Peyer's patch (tissue), 4 donors: ENCODE results near the gene FGD5.

Experiments used
- POLR2A ChIP-seq, 2 donors: fragments of 450-650 bp; IDR thresholded peaks; one replicate each; pipeline ENCODE4 v1.5.1; 2017; ENCODE audit warnings: antibody characterized with exemption in 2 of 2, mild to moderate bottlenecking in 2 of 2, moderate library complexity in 2 of 2
- TF ChIP-seq, protein P1 (sequence below), 6 experiments: fragments of 450-650 bp in 4 of 6; fragments of 200-600 bp in 2 of 6; sonication (generic) in 1 of 6; IDR thresholded peaks; one replicate each; pipeline ENCODE4 v1.5.1; 2017 to 2019; ENCODE audit warnings: antibody characterized with exemption in 6 of 6, mild to moderate bottlenecking in 3 of 6, moderate library complexity in 1 of 6

DNA sequence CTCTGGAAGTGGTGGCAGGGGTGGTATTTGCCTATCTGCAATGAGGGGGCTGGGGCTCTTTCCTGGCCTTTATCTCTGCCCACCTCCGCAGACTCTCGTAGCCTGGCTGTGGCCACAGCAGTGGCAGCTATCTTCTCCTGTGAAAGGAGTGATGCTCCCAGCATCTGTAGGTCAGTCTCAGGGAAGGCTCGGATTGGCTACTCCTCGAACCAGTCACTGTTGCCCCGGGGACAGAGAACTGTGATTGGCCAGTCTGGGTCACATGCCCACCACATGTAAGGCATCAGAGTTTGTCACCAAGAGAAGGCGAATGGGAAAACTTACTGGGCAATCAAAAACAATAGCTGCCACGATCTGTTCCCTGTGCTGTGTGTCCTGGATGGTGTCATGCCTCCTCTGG is 30.1 kb upstream of the FGD5 start:
- TF ChIP-seq, protein P1, sequence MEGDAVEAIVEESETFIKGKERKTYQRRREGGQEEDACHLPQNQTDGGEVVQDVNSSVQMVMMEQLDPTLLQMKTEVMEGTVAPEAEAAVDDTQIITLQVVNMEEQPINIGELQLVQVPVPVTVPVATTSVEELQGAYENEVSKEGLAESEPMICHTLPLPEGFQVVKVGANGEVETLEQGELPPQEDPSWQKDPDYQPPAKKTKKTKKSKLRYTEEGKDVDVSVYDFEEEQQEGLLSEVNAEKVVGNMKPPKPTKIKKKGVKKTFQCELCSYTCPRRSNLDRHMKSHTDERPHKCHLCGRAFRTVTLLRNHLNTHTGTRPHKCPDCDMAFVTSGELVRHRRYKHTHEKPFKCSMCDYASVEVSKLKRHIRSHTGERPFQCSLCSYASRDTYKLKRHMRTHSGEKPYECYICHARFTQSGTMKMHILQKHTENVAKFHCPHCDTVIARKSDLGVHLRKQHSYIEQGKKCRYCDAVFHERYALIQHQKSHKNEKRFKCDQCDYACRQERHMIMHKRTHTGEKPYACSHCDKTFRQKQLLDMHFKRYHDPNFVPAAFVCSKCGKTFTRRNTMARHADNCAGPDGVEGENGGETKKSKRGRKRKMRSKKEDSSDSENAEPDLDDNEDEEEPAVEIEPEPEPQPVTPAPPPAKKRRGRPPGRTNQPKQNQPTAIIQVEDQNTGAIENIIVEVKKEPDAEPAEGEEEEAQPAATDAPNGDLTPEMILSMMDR (IDR thresholded peaks at IDR 0.05), result no peak
- TF ChIP-seq POLR2A (IDR thresholded peaks at IDR 0.05), result no peak
